ENCODE data around the gene UQCC2.

- no peak for TF ChIP-seq MAFK (IDR thresholded peaks at IDR 0.05; ENCODE audit: low read depth, low read length)
- no peak for TF ChIP-seq POLR2A (IDR thresholded peaks at IDR 0.05; ENCODE audit: low read depth, low read length)
- TF ChIP-seq SMC3 (IDR thresholded peaks at IDR 0.05; ENCODE audit: low read depth, low read length) = no peak
- no peak for TF ChIP-seq CTCF (conservative IDR thresholded peaks at IDR 0.05; ENCODE audit: low read depth, low read length)
- TF ChIP-seq FOS (IDR thresholded peaks at IDR 0.05; ENCODE audit: low read depth, low read length) = no peak
- TF ChIP-seq CEBPB (IDR thresholded peaks at IDR 0.05; ENCODE audit: low read depth, low read length) = no peak
- no peak for TF ChIP-seq CHD1 (IDR thresholded peaks at IDR 0.05; ENCODE audit: low read depth, low read length)
- TF ChIP-seq RAD21 (IDR thresholded peaks at IDR 0.05; ENCODE audit: low read length) = no peak
- TF ChIP-seq RCOR1 (IDR thresholded peaks at IDR 0.05; ENCODE audit: insufficient replicate concordance, low read length) = no peak
- TF ChIP-seq USF2 (IDR thresholded peaks at IDR 0.05; ENCODE audit: low read depth, low read length) = no peak
Measured at GRCh38 chr6:33678233-33678931, 33.1 kb downstream of the UQCC2 start.

Data from IMR-90 (cell line).